AG09309 (cell line): Measurements from ENCODE around the gene STUM.

Experiments
- DNase-seq: peaks from one replicate; pipeline ENCODE4 v3.0.0-alpha.2; 2010; ENCODE audit warnings: low read depth
- H3K4me3 ChIP-seq: 2 replicates; pipeline ENCODE4 v1.5.1; 2011; ENCODE audit warnings: mild to moderate bottlenecking, low read depth, low read length, moderate library complexity; ENCODE audit not compliant: control insufficient read depth
- CTCF ChIP-seq: IDR thresholded peaks from 2 replicates; pipeline ENCODE4 v1.5.1; 2011; ENCODE audit warnings: mild to moderate bottlenecking, low read depth, low read length, inconsistent platforms; ENCODE audit not compliant: insufficient read depth, control insufficient read depth; ENCODE audit errors: missing control alignments

Gene STUM

DNA sequence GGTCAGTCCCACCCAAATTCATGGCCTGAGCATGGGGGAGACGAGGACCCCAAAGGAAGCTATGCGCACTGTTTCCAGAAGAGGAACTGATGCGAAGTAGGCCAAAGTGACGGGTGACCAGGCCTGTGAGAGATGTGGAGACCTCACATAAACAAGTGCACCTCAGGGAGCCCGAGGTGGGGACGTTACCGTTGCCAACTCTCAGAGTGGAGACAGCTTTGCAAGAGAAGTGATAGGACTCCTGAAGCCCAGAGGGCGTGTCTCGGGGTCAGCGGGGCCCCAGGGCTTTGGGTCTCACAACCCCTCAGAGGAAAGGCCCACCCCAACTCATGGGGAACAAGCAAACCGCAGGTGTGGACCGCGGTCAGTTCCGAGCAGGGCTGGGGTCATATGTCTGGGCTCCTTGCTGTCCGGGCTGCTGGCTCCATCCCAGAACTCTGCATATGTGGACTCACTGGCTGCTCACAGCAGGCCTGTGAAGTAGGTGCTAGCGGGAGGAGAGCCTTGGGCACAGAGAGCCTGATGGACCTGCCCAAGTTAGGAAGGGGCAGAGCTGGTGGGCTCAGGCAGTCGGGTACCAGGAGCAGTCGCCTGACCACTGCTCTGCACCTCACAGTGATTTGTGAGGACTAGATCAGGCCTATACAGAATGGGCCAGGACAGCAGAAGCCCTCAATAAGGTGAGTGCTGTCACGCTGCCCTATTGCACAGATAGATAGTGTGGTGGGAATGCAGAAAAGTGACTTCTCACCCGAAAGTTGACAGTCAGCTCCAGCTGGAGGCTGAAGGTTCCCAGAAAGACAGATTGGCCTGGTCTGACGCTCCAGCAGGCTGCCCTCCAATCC lies 26.2 kb downstream of the STUM start:
- no peak for DNase-seq

GRCh38 chr1:226575436-226575720 lies 26.8 kb downstream of the STUM start:
- no peak for DNase-seq
- TF ChIP-seq CTCF: no peak

More for the DNA sequence above, 26.2 kb downstream of the STUM start:
- no peak overlapping the region for H3K4me3 ChIP-seq
- no peak for TF ChIP-seq CTCF

DNA sequence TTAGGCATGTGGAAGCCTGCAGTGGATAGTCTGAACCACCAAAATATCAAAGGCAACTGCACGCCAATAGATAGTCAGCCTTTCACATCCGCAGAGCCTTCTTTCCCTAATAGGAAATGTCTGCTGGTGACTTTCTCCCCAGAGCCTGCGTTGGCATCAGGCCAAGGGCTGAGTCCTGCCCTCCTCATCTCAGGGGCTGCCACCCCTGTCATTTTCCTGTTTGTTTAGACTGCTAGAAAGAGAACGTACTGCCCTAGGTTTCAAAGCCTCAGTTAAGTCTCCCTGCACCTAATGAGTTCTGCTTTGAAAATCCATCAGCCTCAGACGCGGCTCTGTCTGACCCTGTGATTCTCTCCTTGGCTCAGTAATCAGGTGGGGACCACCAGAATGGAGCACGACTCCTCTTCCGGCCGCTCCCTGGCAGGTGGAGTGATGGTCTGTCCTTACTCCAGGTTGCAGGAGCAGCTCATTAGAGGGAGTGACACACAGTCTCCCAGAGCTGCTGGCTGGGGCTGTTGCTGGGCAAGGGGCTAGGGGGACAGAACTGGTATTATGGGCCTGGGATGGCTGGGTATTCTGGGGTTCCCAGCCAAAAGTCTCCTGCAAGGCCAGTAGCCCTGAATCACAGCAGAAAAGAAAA lies 27.3 kb downstream of the STUM start:
- H3K4me3 ChIP-seq: no peak overlapping the region
- TF ChIP-seq CTCF: no peak
- DNase-seq: no peak

More at GRCh38 chr1:226575436-226575720, 26.8 kb downstream of the STUM start:
- H3K4me3 ChIP-seq: no peak overlapping the region

GRCh38 chr1:226576601-226577000 lies 28.0 kb downstream of the STUM start:
- no peak for TF ChIP-seq CTCF
- H3K4me3 ChIP-seq: no peak overlapping the region
- no peak for DNase-seq

GRCh38 chr1:226577401-226578180 lies 29.0 kb downstream of the STUM start:
- H3K4me3 ChIP-seq: no peak overlapping the region
- no peak for TF ChIP-seq CTCF
- DNase-seq: no peak

- DNase-seq: no peak
- TF ChIP-seq CTCF: no peak
- no peak overlapping the region for H3K4me3 ChIP-seq
Measured at GRCh38 chr1:226578946-226579578, 30.5 kb downstream of the STUM start.
